AG10803 (cell line): ENCODE data around the gene FLNB.

Experiments
- DNase-seq: peaks from one replicate; pipeline ENCODE4 v3.0.0; 2010; ENCODE audit warnings: low read depth
- H3K4me3 ChIP-seq: 2 replicates; pipeline ENCODE4 v1.5.1; 2011; ENCODE audit warnings: mild to moderate bottlenecking, low read length, control low read depth
- TF ChIP-seq, protein P1 (sequence below): conservative IDR thresholded peaks from 2 replicates; pipeline ENCODE4 v1.5.1; 2011; ENCODE audit warnings: mild to moderate bottlenecking, low read length, control low read depth, inconsistent platforms

Gene FLNB

DNA sequence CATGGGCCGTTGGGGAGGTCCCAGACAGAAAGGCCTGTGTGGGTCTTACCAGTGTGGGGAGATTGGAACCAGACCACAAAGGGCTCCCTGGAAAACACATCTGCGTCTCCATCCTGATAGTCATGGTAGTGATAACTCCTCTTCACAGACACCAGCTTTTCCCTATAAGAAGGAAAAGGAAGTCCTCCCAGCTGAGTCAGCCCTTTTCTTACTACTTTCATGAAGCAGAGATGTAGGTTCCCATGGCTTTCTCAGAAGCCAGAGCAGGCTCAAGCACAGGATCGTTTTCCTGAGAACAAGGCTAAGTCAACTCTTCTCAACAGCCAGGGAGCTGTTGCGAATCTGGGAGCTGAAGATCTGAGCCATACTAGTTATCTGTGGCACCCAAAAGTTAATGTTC, 196.5 kb downstream of the FLNB start:
- TF ChIP-seq, protein P1, sequence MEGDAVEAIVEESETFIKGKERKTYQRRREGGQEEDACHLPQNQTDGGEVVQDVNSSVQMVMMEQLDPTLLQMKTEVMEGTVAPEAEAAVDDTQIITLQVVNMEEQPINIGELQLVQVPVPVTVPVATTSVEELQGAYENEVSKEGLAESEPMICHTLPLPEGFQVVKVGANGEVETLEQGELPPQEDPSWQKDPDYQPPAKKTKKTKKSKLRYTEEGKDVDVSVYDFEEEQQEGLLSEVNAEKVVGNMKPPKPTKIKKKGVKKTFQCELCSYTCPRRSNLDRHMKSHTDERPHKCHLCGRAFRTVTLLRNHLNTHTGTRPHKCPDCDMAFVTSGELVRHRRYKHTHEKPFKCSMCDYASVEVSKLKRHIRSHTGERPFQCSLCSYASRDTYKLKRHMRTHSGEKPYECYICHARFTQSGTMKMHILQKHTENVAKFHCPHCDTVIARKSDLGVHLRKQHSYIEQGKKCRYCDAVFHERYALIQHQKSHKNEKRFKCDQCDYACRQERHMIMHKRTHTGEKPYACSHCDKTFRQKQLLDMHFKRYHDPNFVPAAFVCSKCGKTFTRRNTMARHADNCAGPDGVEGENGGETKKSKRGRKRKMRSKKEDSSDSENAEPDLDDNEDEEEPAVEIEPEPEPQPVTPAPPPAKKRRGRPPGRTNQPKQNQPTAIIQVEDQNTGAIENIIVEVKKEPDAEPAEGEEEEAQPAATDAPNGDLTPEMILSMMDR = no peak
- H3K4me3 ChIP-seq = no peak overlapping the region
- DNase-seq = no peak

DNA sequence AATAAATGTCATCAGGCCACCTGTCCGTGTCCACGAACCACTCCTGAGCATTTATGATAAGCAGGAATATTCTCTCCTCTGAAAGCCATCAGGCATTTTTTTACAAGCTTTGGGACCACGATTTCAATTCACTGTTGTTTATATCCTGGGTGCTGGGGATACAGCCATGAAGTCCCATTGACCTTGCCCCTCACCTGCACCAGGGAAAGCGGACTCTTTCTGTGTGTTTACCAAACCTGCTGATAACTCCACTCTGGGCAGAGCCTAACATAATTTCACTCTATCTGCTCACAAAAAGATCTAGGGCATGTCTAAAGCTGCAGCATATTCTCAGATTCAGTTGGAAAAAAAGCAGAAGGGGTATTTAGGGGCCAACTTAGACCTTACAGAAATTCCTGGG, 197.8 kb downstream of the FLNB start:
- no peak overlapping the region for H3K4me3 ChIP-seq
- DNase-seq = no peak
- TF ChIP-seq, protein P1 = no peak

DNA sequence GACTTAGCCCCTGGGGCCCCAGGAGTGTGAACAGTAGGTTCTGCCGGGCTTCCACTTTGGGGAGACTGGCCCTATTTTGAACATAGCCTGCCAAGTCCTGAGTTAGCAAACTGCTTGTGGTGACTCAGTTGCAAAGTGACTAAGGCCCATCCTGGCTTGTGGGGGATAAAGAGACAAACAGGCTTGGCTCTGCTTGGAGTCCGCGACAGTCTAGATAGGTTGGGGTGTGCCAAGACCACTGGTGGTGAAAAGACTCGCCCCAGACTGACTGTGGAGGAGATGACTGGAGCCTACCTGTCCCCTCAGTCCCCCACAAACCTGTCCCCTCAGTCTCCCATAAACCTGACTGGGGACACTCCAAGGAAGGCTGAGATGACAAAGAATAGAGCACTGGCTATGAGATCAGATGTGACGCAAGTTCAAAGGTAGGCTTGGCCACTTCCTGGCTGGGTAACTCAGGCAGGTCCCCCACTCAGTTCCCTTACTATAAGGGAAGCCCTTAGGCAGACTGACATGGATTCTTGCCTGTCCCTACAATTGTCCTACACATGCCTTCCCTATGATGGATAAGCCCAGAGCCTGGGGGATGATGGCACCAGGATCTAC, 198.3 kb downstream of the FLNB start:
- DNase-seq = peak; percentile 45
- TF ChIP-seq, protein P1 = no peak
- no peak overlapping the region for H3K4me3 ChIP-seq

DNA sequence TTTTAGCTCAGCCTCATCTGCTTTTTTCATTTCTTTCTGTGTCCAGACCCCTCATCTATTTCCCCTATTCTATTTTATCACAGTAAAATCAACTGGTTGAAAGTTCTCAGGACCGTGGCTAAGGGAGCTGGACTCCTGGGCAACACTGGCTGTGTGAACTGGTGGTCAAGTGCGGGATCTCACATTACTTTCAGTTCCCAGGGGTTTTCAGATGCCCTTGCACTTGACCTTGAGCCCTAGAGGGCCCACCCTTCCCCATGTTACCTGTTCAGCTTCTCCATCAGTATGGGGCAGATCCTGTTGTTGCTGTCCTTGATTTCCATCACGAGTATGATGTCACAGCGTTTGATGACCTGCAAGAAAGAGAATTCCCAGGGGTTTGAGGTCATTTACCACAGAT, 199.7 kb downstream of the FLNB start:
- H3K4me3 ChIP-seq = no peak overlapping the region
- DNase-seq = no peak
- TF ChIP-seq, protein P1 = no peak

DNA sequence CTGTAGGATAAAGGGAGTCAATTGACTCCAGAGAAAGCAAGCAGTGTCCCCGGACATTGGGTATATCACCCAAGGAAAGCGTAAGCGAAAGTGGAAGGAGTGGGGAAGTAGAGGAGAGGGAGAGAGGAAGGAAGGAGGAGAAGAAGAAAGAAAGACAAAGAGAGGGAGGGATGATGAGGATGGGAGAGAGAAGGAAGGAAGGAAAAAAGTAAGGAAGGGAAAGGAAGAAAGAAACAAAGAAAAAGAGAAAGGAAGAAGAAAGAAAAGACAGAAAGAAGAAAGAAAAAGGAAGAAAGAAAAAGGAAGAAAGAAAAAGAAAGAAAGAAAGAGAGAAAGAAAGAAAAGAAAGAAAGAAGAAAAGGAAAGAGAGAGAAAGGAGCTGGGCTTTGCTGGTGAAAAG, 201.7 kb downstream of the FLNB start:
- no peak overlapping the region for H3K4me3 ChIP-seq
- TF ChIP-seq, protein P1 = no peak
- DNase-seq = no peak

DNA sequence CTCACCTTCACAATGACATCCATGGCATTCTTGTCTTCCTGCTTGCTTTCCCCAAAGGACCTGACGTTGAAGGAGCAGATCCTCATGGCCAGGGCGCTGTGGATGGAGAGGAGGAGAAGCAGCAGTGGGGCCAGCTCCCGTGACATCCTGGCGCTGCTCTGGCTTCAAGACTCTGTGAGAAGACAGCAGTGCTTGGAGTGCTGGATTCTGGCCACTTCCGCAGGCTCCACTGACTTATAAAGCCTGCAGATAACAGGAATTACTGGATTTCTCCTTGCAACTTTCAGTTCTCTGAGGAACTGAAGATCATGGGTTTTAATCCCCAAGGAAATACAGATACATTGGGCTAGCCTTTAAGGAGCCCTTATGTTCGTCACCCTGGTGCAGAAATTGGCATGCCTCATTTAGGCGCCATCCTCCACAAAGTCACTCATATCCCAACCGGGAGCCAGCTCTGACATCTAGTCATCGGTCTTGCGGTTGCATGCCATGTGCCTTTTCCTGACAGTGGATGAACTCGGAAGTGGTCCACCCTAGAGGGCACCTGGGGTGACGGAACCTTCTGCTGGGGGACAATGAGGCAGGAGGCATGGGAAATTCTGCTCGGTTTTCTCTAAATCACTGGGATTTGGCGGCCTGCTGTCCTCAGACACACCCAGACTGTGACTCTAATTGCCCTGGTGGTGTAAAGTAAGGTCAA, 202.7 kb downstream of the FLNB start, which contains the start of gene DNASE1L3:
DNASE1L3 (minus strand) TSS at position 212 of the 700 bp plus-strand sequence; CDS start at position 146, 66 bp downstream.
- TF ChIP-seq, protein P1 = no peak
- DNase-seq = no peak
- H3K4me3 ChIP-seq = no peak within 1 kb of the TSS
